ENCODE results near the gene C6orf120. TPM values are rescaled to one million over a fixed set of nuclear protein-coding genes. Genes with fewer than 3 reads are reported as not detected.

The C6orf120 gene
- total and polyA plus RNA-seq, 2 of the 13 experiments (the other 11 are each of a cell fraction or from before 2014, with no cell fraction given) = 21.7 to 29.9 TPM

GRCh38 chr6:169724494-169725124 is 22.7 kb downstream of the C6orf120 start, which contains the start of gene PHF10 (continued):
- TF ChIP-seq ZNF260 (CRISPR knock-in tag; IDR thresholded peaks at IDR 0.05; ENCODE audit: borderline replicate concordance, low read depth) (no peak), MEIS1 (CRISPR knock-in tag; IDR thresholded peaks at IDR 0.05; ENCODE audit: borderline replicate concordance) (no peak), MTF1 (CRISPR knock-in tag; IDR thresholded peaks at IDR 0.05) (peak; percentile 62; the same call in 1 of the 2 replicates), GPN1 (CRISPR knock-in tag; IDR thresholded peaks at IDR 0.05; ENCODE audit: borderline replicate concordance) (peak; percentile 94), HMGXB4 (CRISPR knock-in tag; IDR thresholded peaks at IDR 0.05; ENCODE audit: borderline replicate concordance in 1 of 2, low read depth in 1 of 2) (peak in 1 of 2 experiments; percentile 88; a peak in 1 of 4 replicates), KLF16 (CRISPR knock-in tag; IDR thresholded peaks at IDR 0.05) (peak in 1 of 2 experiments; percentile 34; a peak in 1 of 4 replicates), IRF2 (CRISPR knock-in tag; IDR thresholded peaks at IDR 0.05) (no peak), RBM22 (optimal IDR thresholded peaks at IDR 0.05; ENCODE audit: low read length) (no peak), ZNF569 (CRISPR knock-in tag; IDR thresholded peaks at IDR 0.05; ENCODE audit: borderline replicate concordance) (no peak; the same call in 1 of the 2 replicates), HNRNPK (IDR thresholded peaks at IDR 0.05; ENCODE audit: low read depth, low read length, poor library complexity, severe bottlenecking) (no peak), HNRNPH1 (optimal IDR thresholded peaks at IDR 0.05; ENCODE audit: low read depth, low read length) (no peak), ZNF790 (CRISPR knock-in tag; IDR thresholded peaks at IDR 0.05; ENCODE audit: borderline replicate concordance) (peak; percentile 94; the same call in 1 of the 2 replicates), IRX3 (CRISPR knock-in tag; IDR thresholded peaks at IDR 0.05; ENCODE audit: borderline replicate concordance, low read depth) (no peak; the same call in 1 of the 2 replicates), JUNB (CRISPR knock-in tag; IDR thresholded peaks at IDR 0.05; ENCODE audit: borderline replicate concordance) (peak; percentile 88), FOXK1 (CRISPR knock-in tag; IDR thresholded peaks at IDR 0.05; ENCODE audit: borderline replicate concordance, low read depth) (no peak), DNMT1 (CRISPR knock-in tag; IDR thresholded peaks at IDR 0.05) (peak; percentile 83), ZBTB34 (CRISPR knock-in tag; IDR thresholded peaks at IDR 0.05) (peak; percentile 83; the same call in 1 of the 2 replicates), CCDC6 (CRISPR knock-in tag; IDR thresholded peaks at IDR 0.05) (no peak; the same call in 1 of the 2 replicates), HOXD1 (CRISPR knock-in tag; IDR thresholded peaks at IDR 0.05) (peak; percentile 63), ZNF615 (CRISPR knock-in tag; IDR thresholded peaks at IDR 0.05; ENCODE audit: borderline replicate concordance) (no peak), PTBP1 (IDR thresholded peaks at IDR 0.05; ENCODE audit: low read depth, low read length, poor library complexity, severe bottlenecking) (peak; percentile 91), ZNF232 (CRISPR knock-in tag; IDR thresholded peaks at IDR 0.05; ENCODE audit: borderline replicate concordance) (peak; percentile 18; the same call in 1 of the 2 replicates), PRMT3 (CRISPR knock-in tag; IDR thresholded peaks at IDR 0.05; ENCODE audit: borderline replicate concordance, low read depth) (0 out of 2 replicates have a peak, but pooled peaks have one; percentile 42)
